ENCODE measurements around the gene FAM114A1. TPM values are rescaled to one million over a fixed set of nuclear protein-coding genes. Genes with fewer than 3 reads are reported as not detected.

The FAM114A1 gene
- total and polyA plus RNA-seq, 2 of the 4 experiments (the other 2 are of a cell fraction): 135 to 649 TPM

- Histone ChIP-seq H2BK5ac (ENCODE audit: low read depth, low read length, poor library complexity, severe bottlenecking) (no peak overlapping the region), H3K4me2 (ENCODE audit: low read depth, low read length) (no peak overlapping the region), H3K4ac (ENCODE audit: low read depth, low read length) (no peak overlapping the region), H3K9me3 (ENCODE audit: control insufficient read depth, insufficient read depth, low read length) (no peaks in the 10 kb centered on the region), H4K91ac (ENCODE audit: insufficient read depth, low read depth, low read length) (no peak overlapping the region), H2AK9ac (replicated peaks; ENCODE audit: low read depth, low read length, poor library complexity) (no peak overlapping the region), H3K36me3 (ENCODE audit: control insufficient read depth, insufficient read depth, low read length) (no peaks in the 10 kb centered on the region), H2AK5ac (ENCODE audit: low read depth, low read length) (no peak overlapping the region), H3K4me3 (ENCODE audit: insufficient read depth, low read depth, low read length) (no peak overlapping the region), H4K8ac (ENCODE audit: low read depth in 2 of 2, low read length in 2 of 2) (no peak overlapping the region), H2BK20ac (ENCODE audit: low read depth, low read length) (no peak overlapping the region), H3K9ac (ENCODE audit: low read depth, low read length) (no peak overlapping the region), H3K56ac (ENCODE audit: extremely low read depth, insufficient read depth, low read length) (no peak overlapping the region), H4K20me1 (ENCODE audit: insufficient read depth, low read length) (no peaks in the 10 kb centered on the region), H2BK120ac (ENCODE audit: low read depth, low read length) (no peak overlapping the region), H4K5ac (ENCODE audit: low read depth, low read length) (no peak overlapping the region), H2BK15ac (ENCODE audit: low read depth, low read length) (no peak overlapping the region; the same call in 2 of the 3 replicates), H3K23ac (ENCODE audit: low read depth, low read length) (no peak overlapping the region), H3K27me3 (ENCODE audit: control insufficient read depth, insufficient read depth, low read length) (no peaks in the 10 kb centered on the region), H3K4me1 (ENCODE audit: control insufficient read depth, insufficient read depth, low read length) (no peaks in the 10 kb centered on the region), H3K9me1 (ENCODE audit: insufficient read depth, low read length) (peaks cover 5% of the 10 kb centered on the region; the same call in 1 of the 2 replicates), H3K27ac (ENCODE audit: insufficient read depth, low read length) (no peak overlapping the region), H3K79me1 (ENCODE audit: low read depth in 1 of 2, low read length in 2 of 2) (no peaks in the 10 kb centered on the region), H3K18ac (ENCODE audit: low read depth, low read length) (no peak overlapping the region), H3K14ac (replicated peaks; ENCODE audit: low read depth, low read length) (no peak overlapping the region), H2AFZ (replicated peaks; ENCODE audit: low read length, poor library complexity) (no peak overlapping the region)
- no peak for ATAC-seq (ENCODE audit: low read depth)
- TF ChIP-seq RCOR1 (IDR thresholded peaks at IDR 0.05; ENCODE audit: insufficient replicate concordance, low read length) (no peak), ELK1 (IDR thresholded peaks at IDR 0.05; ENCODE audit: borderline replicate concordance, low read depth, low read length) (no peak), MAFK (IDR thresholded peaks at IDR 0.05; ENCODE audit: low read depth, low read length) (no peak), MXI1 (IDR thresholded peaks at IDR 0.05; ENCODE audit: borderline replicate concordance, low read depth, low read length) (no peak), SMC3 (IDR thresholded peaks at IDR 0.05; ENCODE audit: low read depth, low read length) (no peak)
- 80% methylated on average over 2 of the region's 4 CpGs; no CpG with 5 or more reads in 1 of the 2 experiments for WGBS, 2 experiments (ENCODE audit: extremely low coverage in 2 of 2, insufficient read length in 1 of 2)
- dilution Hi-C loops (cut with HindIII; ENCODE audit: low sequenced_read_pairs, unreplicated experiment): no loop called here
- no peak for DNase-seq
- intact Hi-C loops (cut with micrococcal nuclease): no loop called here
- BruUV-seq (replicated peaks): no TSS peak
- in situ Hi-C loops (cut with MboI; ENCODE audit: low sequenced_read_pairs): no loop called here
- ChIA-PET CTCF (interaction anchor here (1.7 kb wide), 1 partner anchor 9 kb away, joined by 7 read pairs; no protein-coding TSS in a partner anchor), POLR2A (ENCODE audit: unreplicated experiment) (no interaction called here)
These were observed 126.5 kb downstream of the FAM114A1 start for GRCh38 chr4:38994135-38994534.

Small RNAs within 50 kb of the gene (microRNA-seq; reads per million reads assigned to microRNA genes)
- 641 to 1,237 reads per million in 2 experiments for gene MIR574 (ENCODE audit: insufficient read depth in 1 of 2, insufficient read length in 1 of 2, unreplicated experiment in 1 of 2)

Small RNAs within 50 kb of the gene (small RNA-seq; reads per million reads assigned to genes)
- 1.3 to 56.6 (median 23.4) reads per million in 5 experiments for gene MIR574

Other genes with a start within 250 kb of the FAM114A1 start
- gene KLF3, start 203.6 kb upstream of the FAM114A1 start, total RNA-seq (2012; rRNA removed): 8.2 and 9.4 TPM in 2 replicates
- gene KLF3, start 203.6 kb upstream of the FAM114A1 start, polyA plus RNA-seq (2012; rRNA removed): 11.6 and 12.6 TPM in 2 replicates
- gene TLR10, start 84.8 kb upstream of the FAM114A1 start, total RNA-seq (2012; rRNA removed): not detected in 2 replicates
- gene TLR10, start 84.8 kb upstream of the FAM114A1 start, polyA plus RNA-seq (2012; rRNA removed): not detected in 2 replicates
- 1.1 TPM in 2 replicates for gene TLR1, start 63.0 kb upstream of the FAM114A1 start, total RNA-seq (2012; rRNA removed)
- 0.17 and 0.24 TPM in 2 replicates for gene TLR1, start 63.0 kb upstream of the FAM114A1 start, polyA plus RNA-seq (2012; rRNA removed)
- 3.9 and 4.4 TPM in 2 replicates for gene TLR6, start 11.0 kb upstream of the FAM114A1 start, total RNA-seq (2012; rRNA removed)
- 0.96 and 1.4 TPM in 2 replicates for gene TLR6, start 11.0 kb upstream of the FAM114A1 start, polyA plus RNA-seq (2012; rRNA removed)
- gene TMEM156, start 164.6 kb downstream of the FAM114A1 start, total RNA-seq (2012; rRNA removed): 0.54 and 0.83 TPM in 2 replicates
- gene TMEM156, start 164.6 kb downstream of the FAM114A1 start, polyA plus RNA-seq (2012; rRNA removed): 0.53 and 0.82 TPM in 2 replicates
- gene KLHL5, start 194.4 kb downstream of the FAM114A1 start, total RNA-seq (2012; rRNA removed): 97.7 and 134 TPM in 2 replicates
- gene KLHL5, start 194.4 kb downstream of the FAM114A1 start, polyA plus RNA-seq (2012; rRNA removed): 45.4 and 58.8 TPM in 2 replicates